Prostate gland (tissue), 2 donors: ENCODE data around the gene RCN2. TPM values are rescaled to one million over a fixed set of nuclear protein-coding genes. Genes with fewer than 3 reads are reported as not detected.

Source experiments
- DNase-seq: peaks from one replicate; pipeline ENCODE4 v3.0.0-alpha.2; 2019; ENCODE audit warnings: low spot score
- H3K27ac ChIP-seq, 2 donors: fragments of 200-600 bp; sonication (generic); 2 replicates each; pipeline ENCODE4 v1.5.1; 2017 to 2019
- H3K27me3 ChIP-seq: fragments of 200-600 bp; sonication (generic); replicated peaks from 2 replicates; pipeline ENCODE4 v1.5.1; 2019; ENCODE audit not compliant: insufficient read depth
- H3K36me3 ChIP-seq, 2 donors: fragments of 200-600 bp; sonication (generic); 1 replicate in 1 of 2; 2 replicates in 1 of 2; pipeline versions ENCODE4 v1.5.1 to v1.8.1; 2017 to 2019
- H3K4me1 ChIP-seq: fragments of 200-600 bp; sonication (generic); replicated peaks from 2 replicates; pipeline ENCODE4 v1.5.1; 2019
- H3K4me3 ChIP-seq, 2 donors: fragments of 200-600 bp; sonication (generic); 2 replicates each; pipeline ENCODE4 v1.5.1; 2017 to 2019
- H3K9me3 ChIP-seq: fragments of 200-600 bp; sonication (generic); 2 replicates; pipeline ENCODE4 v1.5.1; 2017
- POLR2A ChIP-seq: fragments of 450-650 bp; IDR thresholded peaks from one replicate; pipeline ENCODE4 v1.6.1; 2016; ENCODE audit warnings: antibody characterized with exemption, mild to moderate bottlenecking
- POLR2AphosphoS5 ChIP-seq: sonication (generic); formaldehyde crosslinking; IDR thresholded peaks from one replicate; pipeline ENCODE4 v1.6.1; 2017; ENCODE audit warnings: antibody characterized with exemption
- WGBS: methylation state at CpG from one replicate; pipeline ENCODE4 v1.1.5; 2018; 5-methylcytosine and 5-hydroxymethylcytosine counted together
- intact Hi-C: fragments of 100-400 bp; cut with DNase I; formaldehyde crosslinking; loops from one replicate; pipeline ENCODE4 v1.14.2; 2022
- total RNA-seq, 2 donors: library from RNA; depleted of rRNA; stranded (reverse); fragments of >200 nt; gene quantifications; one replicate each; pipeline ENCODE4 v1.1.0, GENCODE V29; 2016
- TF ChIP-seq, protein P1 (sequence below), 4 experiments: fragments of 200-600 bp in 2 of 4; fragments of 450-650 bp in 2 of 4; sonication (generic) in 2 of 4; IDR thresholded peaks; 1 replicate in 3 of 4; 2 replicates in 1 of 4; pipeline ENCODE4 v1.5.1; 2016 to 2019; ENCODE audit warnings: antibody characterized with exemption in 4 of 4, mild to moderate bottlenecking in 2 of 4, moderate library complexity in 2 of 4

RCN2 gene
- total RNA-seq, 2 donors from 2014 or later = 31.4 to 49.5 TPM

DNA sequence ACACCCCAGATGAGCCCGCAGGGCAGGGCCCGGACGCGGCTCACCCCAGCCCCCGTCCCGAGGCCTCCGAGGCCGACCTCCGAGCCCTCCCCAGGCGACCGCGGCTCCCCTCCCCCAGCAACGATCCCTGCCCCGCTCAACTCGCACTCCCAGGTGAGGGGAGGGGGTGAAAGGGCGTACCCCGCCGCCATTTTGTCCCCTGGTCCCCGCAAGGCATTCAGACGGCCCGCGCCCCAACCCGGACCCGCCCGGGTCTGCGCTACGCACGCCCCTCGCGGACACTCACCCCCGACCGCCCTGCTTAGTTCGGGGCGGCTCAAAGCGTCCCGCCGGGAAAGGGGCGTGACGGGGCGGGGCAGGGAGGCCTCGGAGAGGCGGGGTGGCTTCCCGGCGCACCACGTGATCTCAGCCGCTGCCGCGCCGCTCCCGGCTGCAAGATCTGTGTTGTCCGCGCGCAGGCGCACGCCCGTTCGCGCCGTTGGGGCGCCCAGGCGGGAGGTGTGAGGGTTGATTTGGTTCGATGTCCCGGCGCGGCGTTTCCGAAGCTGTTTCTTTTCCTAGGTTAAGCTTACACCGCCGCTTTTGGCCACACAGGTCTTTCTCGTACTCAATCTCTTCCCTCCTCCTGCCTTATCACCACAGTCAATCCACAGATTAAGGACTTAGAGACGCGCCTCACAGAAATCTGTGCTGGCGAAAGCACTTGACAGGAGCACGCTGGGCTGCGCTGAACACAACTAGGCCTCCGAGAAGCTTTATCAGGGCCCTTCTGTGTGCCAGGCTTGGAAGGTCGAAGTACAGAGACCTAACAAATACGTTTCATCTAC is 26.3 kb upstream of the RCN2 start, which contains the start of gene SCAPER:
SCAPER (minus strand) TSS at position 328 of the 827 bp plus-strand sequence. CDS start 21,523 bp downstream, outside the sequence.
- H3K27ac ChIP-seq = peak within 1 kb of the TSS; percentile 89 to 93
- DNase-seq = peak; percentile 94
- H3K9me3 ChIP-seq = no peaks in the 10 kb centered on the region
- H3K4me3 ChIP-seq = peak within 1 kb of the TSS; percentile 92 to 99
- H3K4me1 ChIP-seq = no peaks in the 10 kb centered on the region
- H3K36me3 ChIP-seq = no peaks in the 10 kb centered on the region
- peak; percentile 87 for TF ChIP-seq POLR2A
- TF ChIP-seq, protein P1, sequence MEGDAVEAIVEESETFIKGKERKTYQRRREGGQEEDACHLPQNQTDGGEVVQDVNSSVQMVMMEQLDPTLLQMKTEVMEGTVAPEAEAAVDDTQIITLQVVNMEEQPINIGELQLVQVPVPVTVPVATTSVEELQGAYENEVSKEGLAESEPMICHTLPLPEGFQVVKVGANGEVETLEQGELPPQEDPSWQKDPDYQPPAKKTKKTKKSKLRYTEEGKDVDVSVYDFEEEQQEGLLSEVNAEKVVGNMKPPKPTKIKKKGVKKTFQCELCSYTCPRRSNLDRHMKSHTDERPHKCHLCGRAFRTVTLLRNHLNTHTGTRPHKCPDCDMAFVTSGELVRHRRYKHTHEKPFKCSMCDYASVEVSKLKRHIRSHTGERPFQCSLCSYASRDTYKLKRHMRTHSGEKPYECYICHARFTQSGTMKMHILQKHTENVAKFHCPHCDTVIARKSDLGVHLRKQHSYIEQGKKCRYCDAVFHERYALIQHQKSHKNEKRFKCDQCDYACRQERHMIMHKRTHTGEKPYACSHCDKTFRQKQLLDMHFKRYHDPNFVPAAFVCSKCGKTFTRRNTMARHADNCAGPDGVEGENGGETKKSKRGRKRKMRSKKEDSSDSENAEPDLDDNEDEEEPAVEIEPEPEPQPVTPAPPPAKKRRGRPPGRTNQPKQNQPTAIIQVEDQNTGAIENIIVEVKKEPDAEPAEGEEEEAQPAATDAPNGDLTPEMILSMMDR (IDR thresholded peaks at IDR 0.05) = peak in 2 of 4 experiments; percentile 37 to 48
- peak; percentile 96 for TF ChIP-seq POLR2AphosphoS5
- no peaks in the 10 kb centered on the region for H3K27me3 ChIP-seq
- intact Hi-C loops = no loop called here
- WGBS = 1% methylated on average over 77 of the region's 78 CpGs

DNA sequence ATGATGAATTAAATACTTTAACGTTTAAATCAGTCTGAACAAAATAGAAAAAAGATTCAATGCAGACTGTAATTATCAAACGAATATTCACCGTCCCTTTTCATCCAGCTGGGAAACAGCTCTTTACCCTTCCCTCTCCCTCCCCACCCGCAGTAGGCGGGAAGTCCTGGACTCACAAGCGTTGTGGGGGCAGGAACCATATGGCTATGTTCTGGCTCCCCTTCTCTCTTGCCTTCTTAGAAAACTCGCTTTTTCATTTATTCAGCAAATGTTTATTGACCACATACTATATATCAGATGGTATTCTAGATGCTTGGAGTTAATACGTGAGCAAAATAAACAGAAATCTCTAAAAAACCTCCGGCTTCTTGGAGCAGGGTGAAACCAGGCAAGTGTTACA is 25.7 kb upstream of the RCN2 start:
- intact Hi-C loops = no loop called here
- H3K9me3 ChIP-seq = no peaks in the 10 kb centered on the region
- DNase-seq = no peak
- peak overlapping the region; percentile 89 to 93 for H3K27ac ChIP-seq
- no peaks in the 10 kb centered on the region for H3K4me1 ChIP-seq
- H3K27me3 ChIP-seq = no peaks in the 10 kb centered on the region
- peak overlapping the region; percentile 92 to 99 for H3K4me3 ChIP-seq
- no peaks in the 10 kb centered on the region for H3K36me3 ChIP-seq
- TF ChIP-seq, protein P1 (IDR thresholded peaks at IDR 0.05) = no peak
- TF ChIP-seq POLR2AphosphoS5 (no peak), POLR2A (no peak)
- 27% methylated on average over 9 of the region's 9 CpGs for WGBS

DNA sequence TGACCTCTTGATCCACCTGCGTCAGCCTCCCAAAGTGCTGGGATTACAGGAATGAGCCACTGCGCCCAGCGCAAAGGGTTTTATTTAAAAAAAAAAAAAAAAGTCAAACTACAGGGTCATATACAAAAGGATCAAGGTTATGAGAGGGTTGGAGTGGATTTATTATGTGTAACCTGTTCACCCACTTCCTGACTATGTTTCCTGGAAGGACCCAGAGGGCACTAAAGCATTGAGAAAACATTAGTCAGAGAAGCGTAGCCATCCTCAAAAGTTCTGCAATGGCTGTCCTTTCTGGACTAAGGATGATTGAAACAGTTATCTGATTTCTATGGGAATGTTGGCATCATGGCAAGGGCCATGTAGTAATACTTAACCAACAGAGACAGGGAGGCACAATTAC is 19.1 kb upstream of the RCN2 start:
- no peak overlapping the region for H3K27ac ChIP-seq
- 84% methylated on average over 4 of the region's 4 CpGs for WGBS
- no peaks in the 10 kb centered on the region for H3K27me3 ChIP-seq
- H3K4me1 ChIP-seq = no peaks in the 10 kb centered on the region
- no peak overlapping the region for H3K4me3 ChIP-seq
- no peak for DNase-seq
- intact Hi-C loops = no loop called here
- TF ChIP-seq POLR2A = no peak
- no peak for TF ChIP-seq POLR2AphosphoS5
- TF ChIP-seq, protein P1 (IDR thresholded peaks at IDR 0.05) = no peak
- no peaks in the 10 kb centered on the region for H3K9me3 ChIP-seq
- H3K36me3 ChIP-seq = no peaks in the 10 kb centered on the region

DNA sequence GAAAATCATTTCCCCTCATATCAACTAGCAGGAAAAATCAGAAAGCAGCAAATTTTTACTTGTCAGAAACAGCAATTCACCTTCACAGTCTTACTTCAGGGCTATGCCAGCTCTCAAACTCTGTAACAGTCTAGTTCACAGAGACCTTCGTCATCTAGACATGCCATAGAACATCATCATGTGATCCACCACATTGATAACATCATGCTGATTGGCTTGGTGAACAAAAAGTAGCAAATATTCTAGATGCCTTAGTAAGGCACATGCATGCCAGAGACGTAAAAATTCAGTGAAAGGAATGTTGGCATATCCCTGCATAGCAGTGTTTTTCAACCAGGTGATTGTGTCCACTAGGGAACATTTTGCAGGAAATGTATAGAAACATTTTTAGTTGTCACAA is 17.8 kb upstream of the RCN2 start:
- Histone ChIP-seq H3K27me3 (no peaks in the 10 kb centered on the region), H3K36me3 (no peaks in the 10 kb centered on the region), H3K4me3 (no peak overlapping the region), H3K27ac (no peak overlapping the region), H3K4me1 (no peaks in the 10 kb centered on the region), H3K9me3 (no peaks in the 10 kb centered on the region)
- 44% methylated on average over 2 of the region's 2 CpGs for WGBS
- DNase-seq = no peak
- TF ChIP-seq, protein P1 (IDR thresholded peaks at IDR 0.05) = no peak
- TF ChIP-seq POLR2AphosphoS5 (no peak), POLR2A (no peak)
- intact Hi-C loops = no loop called here

DNA sequence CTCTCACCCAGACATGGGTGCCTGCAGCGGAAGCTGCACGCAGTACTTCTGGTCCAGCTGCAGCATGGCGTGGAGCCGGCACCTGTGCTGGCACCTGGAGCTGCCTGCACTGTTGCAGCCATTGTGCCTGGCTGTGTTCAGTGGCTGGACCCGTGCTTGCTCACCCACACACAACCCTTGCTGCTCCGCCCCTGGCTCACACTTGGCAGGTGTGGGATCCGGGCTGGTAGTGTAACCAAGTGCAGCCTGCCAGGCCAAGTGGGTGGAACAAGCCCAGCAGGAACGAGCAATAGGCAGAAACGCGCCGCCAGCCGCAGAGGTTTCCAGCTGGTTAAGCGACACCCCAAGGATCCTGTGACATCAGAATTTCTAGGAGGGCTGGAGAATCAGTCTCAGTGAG is 15.2 kb upstream of the RCN2 start:
- Histone ChIP-seq H3K27ac (no peak overlapping the region), H3K36me3 (no peaks in the 10 kb centered on the region), H3K9me3 (no peaks in the 10 kb centered on the region), H3K4me3 (no peak overlapping the region), H3K27me3 (no peaks in the 10 kb centered on the region), H3K4me1 (no peaks in the 10 kb centered on the region)
- WGBS = 80% methylated on average over 13 of the region's 13 CpGs
- no peak for DNase-seq
- intact Hi-C loops = no loop called here
- TF ChIP-seq POLR2A (no peak), POLR2AphosphoS5 (no peak)
- TF ChIP-seq, protein P1 (IDR thresholded peaks at IDR 0.05) = no peak
